HFFc6 (cell line): ENCODE data around the gene ZNF200. TPM values are rescaled to one million over a fixed set of nuclear protein-coding genes. Genes with fewer than 3 reads are reported as not detected.
A peak's percentile ranks its signal among the peaks of the same experiment; 100 is the strongest.

Experiments used
- DNase-seq: peaks from one replicate; pipeline ENCODE4 v3.0.0-alpha.2; 2018
- H3K27ac Mint-ChIP-seq: 2 replicates; pipeline ENCODE4 v1.8.0; 2020; ENCODE audit warnings: mild to moderate bottlenecking, mixed read lengths
- H3K27me3 Mint-ChIP-seq: 2 replicates; pipeline ENCODE4 v1.8.0; 2021; ENCODE audit warnings: mild to moderate bottlenecking, moderate library complexity, mixed read lengths; ENCODE audit not compliant: insufficient read depth
- H3K36me3 Mint-ChIP-seq: 2 replicates; pipeline ENCODE4 v1.8.0; 2021; ENCODE audit warnings: low read depth, mixed read lengths
- H3K4me1 Mint-ChIP-seq: 2 replicates; pipeline ENCODE4 v1.8.0; 2020; ENCODE audit warnings: low read depth, mixed read lengths
- H3K4me3 Mint-ChIP-seq: 2 replicates; pipeline ENCODE4 v1.8.0; 2020; ENCODE audit warnings: mild to moderate bottlenecking, moderate library complexity, mixed read lengths
- H3K9me3 Mint-ChIP-seq: 2 replicates; pipeline ENCODE4 v1.8.0; 2020; ENCODE audit warnings: mild to moderate bottlenecking, mixed read lengths
- total RNA-seq, 6 experiments: library from RNA; stranded (reverse); fragmentation: NEBNext Ultra II Directional; extraction: Animal tissue kit (Norgen Biotek cat#: 25700); gene quantifications; 2 replicates in 1 of 6; 3 replicates in 5 of 6; pipeline ENCODE4 v1.2.3, GENCODE V29; 2021
- TF ChIP-seq, protein P1 (sequence below): fragments of 200-600 bp; sonication (generic); IDR thresholded peaks from 2 replicates; pipeline ENCODE4 v1.5.0; 2021; ENCODE audit warnings: antibody characterized with exemption, mild to moderate bottlenecking

The ZNF200 gene
- total RNA-seq, 6 experiments from 2014 or later: 5.1 to 6.3 (median 5.7) TPM

DNA sequence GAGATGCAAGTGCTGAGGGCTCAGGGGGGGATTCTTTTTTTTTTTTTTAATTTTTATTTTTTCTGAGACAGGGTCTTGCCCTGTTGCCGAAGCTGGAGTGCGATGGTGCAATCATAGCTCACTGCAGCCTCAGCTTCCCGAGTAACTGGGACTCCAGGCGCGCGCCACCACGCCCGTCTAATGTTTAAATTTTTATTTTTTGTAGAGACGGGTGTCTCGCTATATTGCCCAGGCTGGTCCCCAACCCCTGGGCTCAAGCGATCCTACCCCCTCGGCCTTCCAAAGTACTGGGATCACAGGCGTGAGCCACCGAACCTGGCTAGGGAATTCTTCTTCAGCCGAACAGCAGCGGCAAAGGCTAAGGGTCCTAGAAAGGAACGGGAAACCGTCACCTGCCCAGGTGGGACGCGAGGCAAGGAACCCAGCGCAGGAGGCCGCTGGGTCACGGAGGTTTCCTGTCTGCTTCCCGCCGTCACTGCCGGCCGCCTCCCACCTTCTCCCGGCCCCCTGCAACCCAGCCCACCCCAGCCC lies 60.3 kb downstream of the ZNF200 start:
- H3K27me3 Mint-ChIP-seq: peaks cover 38% of the 10 kb centered on the region
- no peaks in the 10 kb centered on the region for H3K9me3 Mint-ChIP-seq
- H3K36me3 Mint-ChIP-seq: no peaks in the 10 kb centered on the region
- peaks cover 25% of the 10 kb centered on the region for H3K4me1 Mint-ChIP-seq
- TF ChIP-seq, protein P1, sequence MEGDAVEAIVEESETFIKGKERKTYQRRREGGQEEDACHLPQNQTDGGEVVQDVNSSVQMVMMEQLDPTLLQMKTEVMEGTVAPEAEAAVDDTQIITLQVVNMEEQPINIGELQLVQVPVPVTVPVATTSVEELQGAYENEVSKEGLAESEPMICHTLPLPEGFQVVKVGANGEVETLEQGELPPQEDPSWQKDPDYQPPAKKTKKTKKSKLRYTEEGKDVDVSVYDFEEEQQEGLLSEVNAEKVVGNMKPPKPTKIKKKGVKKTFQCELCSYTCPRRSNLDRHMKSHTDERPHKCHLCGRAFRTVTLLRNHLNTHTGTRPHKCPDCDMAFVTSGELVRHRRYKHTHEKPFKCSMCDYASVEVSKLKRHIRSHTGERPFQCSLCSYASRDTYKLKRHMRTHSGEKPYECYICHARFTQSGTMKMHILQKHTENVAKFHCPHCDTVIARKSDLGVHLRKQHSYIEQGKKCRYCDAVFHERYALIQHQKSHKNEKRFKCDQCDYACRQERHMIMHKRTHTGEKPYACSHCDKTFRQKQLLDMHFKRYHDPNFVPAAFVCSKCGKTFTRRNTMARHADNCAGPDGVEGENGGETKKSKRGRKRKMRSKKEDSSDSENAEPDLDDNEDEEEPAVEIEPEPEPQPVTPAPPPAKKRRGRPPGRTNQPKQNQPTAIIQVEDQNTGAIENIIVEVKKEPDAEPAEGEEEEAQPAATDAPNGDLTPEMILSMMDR: no peak; the same call in 1 of the 2 replicates
- DNase-seq: no peak
- peak overlapping the region; percentile 80 for H3K4me3 Mint-ChIP-seq
- H3K27ac Mint-ChIP-seq: no peak overlapping the region

DNA sequence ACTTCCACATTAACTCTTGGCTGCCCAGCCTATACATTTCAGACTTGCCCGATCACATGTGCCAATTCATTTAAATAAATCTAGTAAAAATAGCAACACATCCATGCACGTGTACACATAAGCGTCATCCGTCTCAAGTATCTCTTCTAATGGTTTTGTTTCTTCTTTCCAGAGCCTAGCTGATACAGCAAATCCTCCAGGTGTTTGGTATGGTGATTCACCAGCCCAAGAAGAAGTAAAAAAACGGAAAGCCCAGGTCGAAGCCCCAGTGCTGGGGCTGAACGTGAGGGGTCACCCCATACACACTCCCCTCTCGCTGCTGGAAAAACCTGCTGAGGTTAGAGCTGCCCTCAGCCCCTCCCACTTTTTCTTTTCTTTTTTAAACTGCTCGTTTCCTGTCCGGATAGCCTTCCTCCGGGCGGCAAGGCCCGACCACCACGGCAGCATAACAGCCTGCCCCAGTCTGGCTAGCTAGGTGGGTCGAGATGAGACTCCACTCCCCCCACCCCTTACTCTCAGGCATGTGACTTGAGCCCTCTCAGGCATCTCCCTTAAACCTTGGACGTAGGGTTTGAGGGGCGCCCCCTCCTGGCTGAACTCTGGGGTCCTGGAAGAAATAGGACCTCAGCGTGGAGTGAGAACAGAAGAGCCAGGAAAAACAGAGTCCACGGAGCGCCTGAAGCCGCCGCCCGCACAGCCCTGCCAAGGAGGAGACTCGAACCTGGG lies 60.9 kb downstream of the ZNF200 start:
- no peaks in the 10 kb centered on the region for H3K36me3 Mint-ChIP-seq
- peaks cover 25% of the 10 kb centered on the region for H3K4me1 Mint-ChIP-seq
- H3K4me3 Mint-ChIP-seq: peak overlapping the region; percentile 66; the same call in 1 of the 2 replicates
- TF ChIP-seq, protein P1: peak; percentile 70
- peaks cover 40% of the 10 kb centered on the region for H3K27me3 Mint-ChIP-seq
- no peaks in the 10 kb centered on the region for H3K9me3 Mint-ChIP-seq
- DNase-seq: no peak
- H3K27ac Mint-ChIP-seq: no peak overlapping the region

Other genes with a start within 250 kb of the ZNF200 start
- not detected for gene CLDN9, start 222.2 kb downstream of the ZNF200 start, total RNA-seq
- under 1 TPM in 1 of 6 experiments, not detected in 5; 0.21 TPM for gene CLDN6, start 217.0 kb downstream of the ZNF200 start, total RNA-seq
- gene TNFRSF12A, start 214.8 kb downstream of the ZNF200 start, total RNA-seq: 100 to 1,000 TPM; 392 to 451 (median 429) TPM
- gene HCFC1R1, start 211.2 kb downstream of the ZNF200 start, total RNA-seq: 10 to 100 TPM; 54.6 to 90.3 (median 83.2) TPM
- 10 to 100 TPM; 18.2 to 21.6 (median 19.9) TPM for gene THOC6, start 211.1 kb downstream of the ZNF200 start, total RNA-seq
- not detected for gene BICDL2, start 198.2 kb downstream of the ZNF200 start, total RNA-seq
- gene MMP25, start 188.6 kb downstream of the ZNF200 start, total RNA-seq: under 1 TPM in 3 of 6 experiments, not detected in 3; 0.05 to 0.17 (median 0.07) TPM
- gene IL32, start 169.5 kb downstream of the ZNF200 start, total RNA-seq: 1 to 10 TPM in 5 of 6 experiments, under 1 TPM in 1; 1.00 to 2.3 (median 1.7) TPM
- gene ZSCAN10, start 135.9 kb downstream of the ZNF200 start, total RNA-seq: not detected
- gene ZNF205, start 122.6 kb downstream of the ZNF200 start, total RNA-seq: 10 to 100 TPM in 2 of 6 experiments, 1 to 10 TPM in 4; 7.6 to 10.2 (median 9.5) TPM
- gene ZNF213, start 100.1 kb downstream of the ZNF200 start, total RNA-seq: 1 to 10 TPM; 5.9 to 7.3 (median 6.9) TPM
- gene OR1F1, start 47.0 kb downstream of the ZNF200 start, total RNA-seq: not detected
- gene MEFV, start 21.5 kb upstream of the ZNF200 start, total RNA-seq: under 1 TPM in 1 of 6 experiments, not detected in 5; 0.09 TPM
- 10 to 100 TPM; 19.7 to 24.5 (median 20.8) TPM for gene ZNF263, start 48.3 kb upstream of the ZNF200 start, total RNA-seq
- 1 to 10 TPM; 2.9 to 4.2 (median 3.5) TPM for gene TIGD7, start 70.3 kb upstream of the ZNF200 start, total RNA-seq
- 10 to 100 TPM; 12.7 to 16.6 (median 14.4) TPM for gene ZNF75A, start 70.3 kb upstream of the ZNF200 start, total RNA-seq
- not detected for gene OR2C1, start 120.7 kb upstream of the ZNF200 start, total RNA-seq
- 10 to 100 TPM in 3 of 6 experiments, 1 to 10 TPM in 3; 8.3 to 11.1 (median 10.3) TPM for gene ZSCAN32, start 165.8 kb upstream of the ZNF200 start, total RNA-seq
- gene ZNF174, start 166.1 kb upstream of the ZNF200 start, total RNA-seq: 10 to 100 TPM in 3 of 6 experiments, 1 to 10 TPM in 3; 8.6 to 10.7 (median 10.1) TPM
- gene ZNF597, start 208.3 kb upstream of the ZNF200 start, total RNA-seq: 1 to 10 TPM; 1.6 to 2.3 (median 1.8) TPM
- gene NAA60, start 208.5 kb upstream of the ZNF200 start, total RNA-seq: 10 to 100 TPM; 30.7 to 44.6 (median 34.6) TPM